Measurements from ENCODE around the gene C16orf54.
"Not testable (repeated sequence)": the region's sequence is repeated elsewhere in the genome, so short reads cannot be mapped to it uniquely, and the experiment has no call there.

DNA sequence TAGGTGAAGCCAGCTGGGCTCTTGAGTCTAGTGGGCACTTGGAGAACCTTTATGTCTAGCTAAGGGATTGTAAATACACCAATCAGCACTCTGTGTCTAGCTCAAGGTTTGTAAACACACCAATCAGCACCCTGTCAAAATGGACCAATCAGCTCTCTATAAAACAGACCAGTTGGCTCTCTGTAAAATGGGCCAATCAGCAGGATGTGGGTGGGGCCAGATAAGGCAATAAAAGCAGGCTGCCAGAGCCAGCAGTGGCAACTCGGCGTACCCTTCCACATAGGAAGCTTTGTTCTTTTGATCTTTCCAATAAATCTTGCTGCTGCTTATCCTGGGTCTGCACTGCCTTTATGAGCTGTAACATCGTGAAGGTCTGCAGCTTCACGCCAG, 3.0 kb upstream of the C16orf54 start:
- TF ChIP-seq, protein P1, sequence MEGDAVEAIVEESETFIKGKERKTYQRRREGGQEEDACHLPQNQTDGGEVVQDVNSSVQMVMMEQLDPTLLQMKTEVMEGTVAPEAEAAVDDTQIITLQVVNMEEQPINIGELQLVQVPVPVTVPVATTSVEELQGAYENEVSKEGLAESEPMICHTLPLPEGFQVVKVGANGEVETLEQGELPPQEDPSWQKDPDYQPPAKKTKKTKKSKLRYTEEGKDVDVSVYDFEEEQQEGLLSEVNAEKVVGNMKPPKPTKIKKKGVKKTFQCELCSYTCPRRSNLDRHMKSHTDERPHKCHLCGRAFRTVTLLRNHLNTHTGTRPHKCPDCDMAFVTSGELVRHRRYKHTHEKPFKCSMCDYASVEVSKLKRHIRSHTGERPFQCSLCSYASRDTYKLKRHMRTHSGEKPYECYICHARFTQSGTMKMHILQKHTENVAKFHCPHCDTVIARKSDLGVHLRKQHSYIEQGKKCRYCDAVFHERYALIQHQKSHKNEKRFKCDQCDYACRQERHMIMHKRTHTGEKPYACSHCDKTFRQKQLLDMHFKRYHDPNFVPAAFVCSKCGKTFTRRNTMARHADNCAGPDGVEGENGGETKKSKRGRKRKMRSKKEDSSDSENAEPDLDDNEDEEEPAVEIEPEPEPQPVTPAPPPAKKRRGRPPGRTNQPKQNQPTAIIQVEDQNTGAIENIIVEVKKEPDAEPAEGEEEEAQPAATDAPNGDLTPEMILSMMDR (conservative IDR thresholded peaks at IDR 0.05; ENCODE audit: low read depth in 2 of 2), result not testable (repeated sequence)
- TF ChIP-seq POLR2AphosphoS5 (IDR thresholded peaks at IDR 0.05; ENCODE audit: low read depth); CREB1 (CRISPR knock-in tag; IDR thresholded peaks at IDR 0.05; ENCODE audit: low read depth); EZH2 (IDR thresholded peaks at IDR 0.05; ENCODE audit: low read depth, unreplicated experiment); REST (IDR thresholded peaks at IDR 0.05; ENCODE audit: unreplicated experiment); EZH2phosphoT487 (IDR thresholded peaks at IDR 0.05; ENCODE audit: unreplicated experiment); JUNB (IDR thresholded peaks at IDR 0.05; ENCODE audit: unreplicated experiment); ZNF114 (CRISPR knock-in tag; IDR thresholded peaks at IDR 0.05); ZNF331 (CRISPR knock-in tag; IDR thresholded peaks at IDR 0.05; ENCODE audit: low read depth); STAT1 (IDR thresholded peaks at IDR 0.05; ENCODE audit: unreplicated experiment): not testable (repeated sequence)
- TF ChIP-seq, protein P2, sequence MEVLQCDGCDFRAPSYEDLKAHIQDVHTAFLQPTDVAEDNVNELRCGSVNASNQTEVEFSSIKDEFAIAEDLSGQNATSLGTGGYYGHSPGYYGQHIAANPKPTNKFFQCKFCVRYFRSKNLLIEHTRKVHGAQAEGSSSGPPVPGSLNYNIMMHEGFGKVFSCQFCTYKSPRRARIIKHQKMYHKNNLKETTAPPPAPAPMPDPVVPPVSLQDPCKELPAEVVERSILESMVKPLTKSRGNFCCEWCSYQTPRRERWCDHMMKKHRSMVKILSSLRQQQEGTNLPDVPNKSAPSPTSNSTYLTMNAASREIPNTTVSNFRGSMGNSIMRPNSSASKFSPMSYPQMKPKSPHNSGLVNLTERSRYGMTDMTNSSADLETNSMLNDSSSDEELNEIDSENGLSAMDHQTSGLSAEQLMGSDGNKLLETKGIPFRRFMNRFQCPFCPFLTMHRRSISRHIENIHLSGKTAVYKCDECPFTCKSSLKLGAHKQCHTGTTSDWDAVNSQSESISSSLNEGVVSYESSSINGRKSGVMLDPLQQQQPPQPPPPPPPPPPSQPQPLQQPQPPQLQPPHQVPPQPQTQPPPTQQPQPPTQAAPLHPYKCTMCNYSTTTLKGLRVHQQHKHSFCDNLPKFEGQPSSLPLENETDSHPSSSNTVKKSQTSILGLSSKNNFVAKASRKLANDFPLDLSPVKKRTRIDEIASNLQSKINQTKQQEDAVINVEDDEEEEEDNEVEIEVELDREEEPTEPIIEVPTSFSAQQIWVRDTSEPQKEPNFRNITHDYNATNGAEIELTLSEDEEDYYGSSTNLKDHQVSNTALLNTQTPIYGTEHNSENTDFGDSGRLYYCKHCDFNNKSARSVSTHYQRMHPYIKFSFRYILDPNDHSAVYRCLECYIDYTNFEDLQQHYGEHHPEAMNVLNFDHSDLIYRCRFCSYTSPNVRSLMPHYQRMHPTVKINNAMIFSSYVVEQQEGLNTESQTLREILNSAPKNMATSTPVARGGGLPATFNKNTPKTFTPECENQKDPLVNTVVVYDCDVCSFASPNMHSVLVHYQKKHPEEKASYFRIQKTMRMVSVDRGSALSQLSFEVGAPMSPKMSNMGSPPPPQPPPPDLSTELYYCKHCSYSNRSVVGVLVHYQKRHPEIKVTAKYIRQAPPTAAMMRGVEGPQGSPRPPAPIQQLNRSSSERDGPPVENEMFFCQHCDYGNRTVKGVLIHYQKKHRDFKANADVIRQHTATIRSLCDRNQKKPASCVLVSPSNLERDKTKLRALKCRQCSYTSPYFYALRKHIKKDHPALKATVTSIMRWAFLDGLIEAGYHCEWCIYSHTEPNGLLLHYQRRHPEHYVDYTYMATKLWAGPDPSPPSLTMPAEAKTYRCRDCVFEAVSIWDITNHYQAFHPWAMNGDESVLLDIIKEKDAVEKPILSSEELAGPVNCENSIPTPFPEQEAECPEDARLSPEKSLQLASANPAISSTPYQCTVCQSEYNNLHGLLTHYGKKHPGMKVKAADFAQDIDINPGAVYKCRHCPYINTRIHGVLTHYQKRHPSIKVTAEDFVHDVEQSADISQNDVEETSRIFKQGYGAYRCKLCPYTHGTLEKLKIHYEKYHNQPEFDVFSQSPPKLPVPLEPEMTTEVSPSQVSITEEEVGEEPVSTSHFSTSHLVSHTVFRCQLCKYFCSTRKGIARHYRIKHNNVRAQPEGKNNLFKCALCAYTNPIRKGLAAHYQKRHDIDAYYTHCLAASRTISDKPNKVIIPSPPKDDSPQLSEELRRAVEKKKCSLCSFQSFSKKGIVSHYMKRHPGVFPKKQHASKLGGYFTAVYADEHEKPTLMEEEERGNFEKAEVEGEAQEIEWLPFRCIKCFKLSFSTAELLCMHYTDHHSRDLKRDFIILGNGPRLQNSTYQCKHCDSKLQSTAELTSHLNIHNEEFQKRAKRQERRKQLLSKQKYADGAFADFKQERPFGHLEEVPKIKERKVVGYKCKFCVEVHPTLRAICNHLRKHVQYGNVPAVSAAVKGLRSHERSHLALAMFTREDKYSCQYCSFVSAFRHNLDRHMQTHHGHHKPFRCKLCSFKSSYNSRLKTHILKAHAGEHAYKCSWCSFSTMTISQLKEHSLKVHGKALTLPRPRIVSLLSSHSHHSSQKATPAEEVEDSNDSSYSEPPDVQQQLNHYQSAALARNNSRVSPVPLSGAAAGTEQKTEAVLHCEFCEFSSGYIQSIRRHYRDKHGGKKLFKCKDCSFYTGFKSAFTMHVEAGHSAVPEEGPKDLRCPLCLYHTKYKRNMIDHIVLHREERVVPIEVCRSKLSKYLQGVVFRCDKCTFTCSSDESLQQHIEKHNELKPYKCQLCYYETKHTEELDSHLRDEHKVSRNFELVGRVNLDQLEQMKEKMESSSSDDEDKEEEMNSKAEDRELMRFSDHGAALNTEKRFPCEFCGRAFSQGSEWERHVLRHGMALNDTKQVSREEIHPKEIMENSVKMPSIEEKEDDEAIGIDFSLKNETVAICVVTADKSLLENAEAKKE (CRISPR knock-in tag; IDR thresholded peaks at IDR 0.05), result not testable (repeated sequence)
- TF ChIP-seq, protein P3, sequence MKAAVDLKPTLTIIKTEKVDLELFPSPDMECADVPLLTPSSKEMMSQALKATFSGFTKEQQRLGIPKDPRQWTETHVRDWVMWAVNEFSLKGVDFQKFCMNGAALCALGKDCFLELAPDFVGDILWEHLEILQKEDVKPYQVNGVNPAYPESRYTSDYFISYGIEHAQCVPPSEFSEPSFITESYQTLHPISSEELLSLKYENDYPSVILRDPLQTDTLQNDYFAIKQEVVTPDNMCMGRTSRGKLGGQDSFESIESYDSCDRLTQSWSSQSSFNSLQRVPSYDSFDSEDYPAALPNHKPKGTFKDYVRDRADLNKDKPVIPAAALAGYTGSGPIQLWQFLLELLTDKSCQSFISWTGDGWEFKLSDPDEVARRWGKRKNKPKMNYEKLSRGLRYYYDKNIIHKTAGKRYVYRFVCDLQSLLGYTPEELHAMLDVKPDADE (IDR thresholded peaks at IDR 0.05), result not testable (repeated sequence)

Data from GM23338 (cell line).